Endothelial cell of umbilical vein (primary cell): Measurements from ENCODE around the gene CDH23. TPM values are rescaled to one million over a fixed set of nuclear protein-coding genes. Genes with fewer than 3 reads are reported as not detected.

ENCODE experiments used
- BruUV-seq: library from RNA; stranded (reverse); fragments of 400-500 nt; replicated peaks from 2 replicates; lab custom pipeline; 2021; lab: Mats Ljungman, UMichigan
- CTCF ChIA-PET: fragments of 300-600, 350-600 bp; sonication (Branson Sonifier 250); formaldehyde crosslinking; loops from one replicate; lab custom pipeline; 2021; ENCODE audit warnings: antibody characterized with exemption, inconsistent platforms; lab: Charles Lee
- POLR2A ChIA-PET: fragments of 300-600, 350-600 bp; sonication (Branson Sonifier 250); formaldehyde crosslinking; loops from one replicate; lab custom pipeline; 2021; ENCODE audit warnings: antibody characterized with exemption, inconsistent platforms; lab: Charles Lee
- DNase-seq: peaks from one replicate; pipeline ENCODE4 v3.0.0-alpha.2; 2011; ENCODE audit warnings: low read depth, low spot score
- FAIRE-seq: peaks from 2 replicates; lab custom pipeline; 2011; peaks lifted over from hg19 to GRCh38; lab: Jason Lieb, UNC
- H2AFZ ChIP-seq: 2 replicates; pipeline ENCODE4 v1.6.0; 2012; ENCODE audit warnings: low read depth, low read length, control low read depth, inconsistent platforms
- H3K27ac ChIP-seq: 2 replicates; pipeline ENCODE4 v1.5.1; 2011; ENCODE audit warnings: low read depth, mild to moderate bottlenecking, control low read depth, low read length, moderate library complexity; ENCODE audit not compliant: insufficient read depth
- H3K27me3 ChIP-seq, 2 experiments: 2 replicates each; pipeline versions ENCODE4 v1.6.0 to v1.6.1; 2011; ENCODE audit warnings: low read length in 2 of 2, mixed read lengths in 1 of 2; ENCODE audit not compliant: control insufficient read depth in 2 of 2, insufficient read depth in 2 of 2
- H3K36me3 ChIP-seq, 2 experiments: 2 replicates in 1 of 2; 3 replicates in 1 of 2; pipeline ENCODE4 v1.5.1; 2011; ENCODE audit warnings: low read length in 2 of 2, mild to moderate bottlenecking in 1 of 2, moderate library complexity in 1 of 2; ENCODE audit not compliant: control insufficient read depth in 2 of 2, insufficient read depth in 2 of 2; ENCODE audit errors: extremely low read depth in 1 of 2
- H3K4me1 ChIP-seq: 3 replicates; pipeline ENCODE4 v1.5.1; 2011; ENCODE audit warnings: mild to moderate bottlenecking, low read length; ENCODE audit not compliant: control insufficient read depth, insufficient read depth; ENCODE audit errors: extremely low read depth
- H3K4me2 ChIP-seq: 2 replicates; pipeline ENCODE4 v1.6.1; 2011; ENCODE audit warnings: low read length, control low read depth, mixed read lengths; ENCODE audit not compliant: insufficient read depth
- H3K4me3 ChIP-seq, 3 experiments: fragments of 200-600 bp in 1 of 3; sonication (generic), shearing (Covaris generic) in 1 of 3; replicated peaks in 1 of 3; 2 replicates each; pipeline ENCODE4 v1.5.1; 2011 to 2016; ENCODE audit warnings: control low read depth in 3 of 3, low read length in 3 of 3, mild to moderate bottlenecking in 2 of 3, inconsistent platforms in 1 of 3, low read depth in 1 of 3, moderate library complexity in 1 of 3; ENCODE audit not compliant: insufficient read depth in 1 of 3
- H3K79me2 ChIP-seq: 2 replicates; pipeline ENCODE4 v1.6.0; 2012; ENCODE audit warnings: low read length, inconsistent platforms; ENCODE audit not compliant: control insufficient read depth, insufficient read depth
- H3K9ac ChIP-seq: replicated peaks from 2 replicates; pipeline ENCODE3; 2011; ENCODE audit warnings: low read length, control low read depth; ENCODE audit not compliant: insufficient read depth; ENCODE audit errors: extremely low read depth
- H3K9me1 ChIP-seq: replicated peaks from 3 replicates; pipeline ENCODE4 v1.6.0; 2011; ENCODE audit warnings: mild to moderate bottlenecking, low read length; ENCODE audit not compliant: control insufficient read depth, insufficient read depth; ENCODE audit errors: extremely low read depth
- H3K9me3 ChIP-seq: replicated peaks from 2 replicates; pipeline ENCODE4 v1.5.1; 2012; ENCODE audit warnings: low read length, inconsistent platforms; ENCODE audit not compliant: control insufficient read depth, insufficient read depth
- H4K20me1 ChIP-seq: replicated peaks from 2 replicates; pipeline ENCODE3; 2011; ENCODE audit warnings: mild to moderate bottlenecking, low read length; ENCODE audit not compliant: control insufficient read depth, insufficient read depth; ENCODE audit errors: extremely low read depth
- CTCF ChIP-seq, 2 donors: IDR thresholded peaks; 1 replicate in 1 of 2; 2 replicates in 1 of 2; pipeline ENCODE4 v1.5.1; 2011; ENCODE audit warnings: low read length in 2 of 2, mild to moderate bottlenecking in 2 of 2, moderate library complexity in 2 of 2, control low read depth in 1 of 2, inconsistent platforms in 1 of 2, low read depth in 1 of 2; ENCODE audit not compliant: insufficient read depth in 1 of 2; ENCODE audit errors: extremely low read depth in 1 of 2
- EZH2 ChIP-seq: IDR thresholded peaks from 2 replicates; pipeline ENCODE4 v1.6.1; 2012; ENCODE audit warnings: borderline replicate concordance, low read depth, mild to moderate bottlenecking, moderate library complexity, low read length, inconsistent platforms; ENCODE audit not compliant: severe bottlenecking
- FOS ChIP-seq: IDR thresholded peaks from 2 replicates; pipeline ENCODE4 v1.6.1; 2011; ENCODE audit warnings: mild to moderate bottlenecking, low read length, moderate library complexity, borderline replicate concordance; ENCODE audit not compliant: insufficient read depth
- GATA2 ChIP-seq: IDR thresholded peaks from 2 replicates; pipeline ENCODE4 v1.7.0; 2011; ENCODE audit warnings: low read depth, mild to moderate bottlenecking, moderate library complexity, mixed read lengths, low read length; ENCODE audit not compliant: insufficient read length, insufficient read depth
- JUN ChIP-seq: IDR thresholded peaks from 2 replicates; pipeline ENCODE4 v1.6.1; 2011; ENCODE audit warnings: borderline replicate concordance, low read depth; ENCODE audit not compliant: insufficient read length, insufficient read depth
- MYC ChIP-seq: IDR thresholded peaks from one replicate; pipeline ENCODE4 v1.6.1; 2011; ENCODE audit warnings: mild to moderate bottlenecking, low read depth, low read length
- dilution Hi-C: fragments of 300-500 bp; cut with MboI; formaldehyde crosslinking; loops from one replicate; pipeline ENCODE4 v1.15.0; 2019; ENCODE audit warnings: low sequenced_read_pairs; ENCODE audit not compliant: extremely low pct_ligation_motif_present
- intact Hi-C: fragments of 100-400 bp; cut with micrococcal nuclease; formaldehyde crosslinking; loops from one replicate; pipeline ENCODE4 v1.10.0; 2022
- polyA plus RNA-seq, 4 experiments: library from polyadenylated mRNA; depleted of rRNA in 3 of 4; stranded (reverse) in 3 of 4; unstranded in 1 of 4; fragments of >200 nt; gene quantifications; 2 replicates each; pipeline versions ENCODE4 v1.2.1 to v1.2.3, GENCODE V29; 2011 to 2012; ENCODE audit warnings: missing spikeins in 1 of 4
- total RNA-seq: library from RNA; stranded (reverse); gene quantifications from 2 replicates; pipeline ENCODE4 v1.2.3, GENCODE V29; 2021

The CDH23 gene
- total and polyA plus RNA-seq, 2 donors (not counting 3 experiments of a cell fraction or from before 2014, with no cell fraction given), result not detected

GRCh38 chr10:71745664-71746250 lies 349.0 kb downstream of the CDH23 start:
- dilution Hi-C loops, result no loop called here
- no peak for TF ChIP-seq GATA2
- TF ChIP-seq FOS, result no peak
- no peak for TF ChIP-seq JUN
- no peak for TF ChIP-seq EZH2
- no peak for TF ChIP-seq MYC
- TF ChIP-seq CTCF (IDR thresholded peaks at IDR 0.05; ENCODE audit: extremely low read depth in 1 of 2, insufficient read depth in 1 of 2, low read depth in 1 of 2, low read length in 2 of 2), result no peak
- CTCF ChIA-PET, result no interaction called here
- Histone ChIP-seq H3K9me1 (no peaks in the 10 kb centered on the region), H3K4me3 (no peak overlapping the region), H3K27me3 (no peaks in the 10 kb centered on the region), H3K36me3 (no peaks in the 10 kb centered on the region), H3K4me2 (no peak overlapping the region), H2AFZ (no peak overlapping the region), H3K4me1 (peaks cover 15% of the 10 kb centered on the region), H3K79me2 (no peaks in the 10 kb centered on the region), H3K27ac (no peak overlapping the region), H3K9me3 (no peaks in the 10 kb centered on the region), H4K20me1 (no peaks in the 10 kb centered on the region), H3K9ac (no peak overlapping the region)
- POLR2A ChIA-PET, result no interaction called here
- DNase-seq (no peak), FAIRE-seq (no peak)
- no TSS peak for BruUV-seq
- intact Hi-C loops, result no loop called here
